GM18951 (cell line): Measurements from ENCODE around the gene THSD8.

ENCODE experiments used
- POLR2A ChIP-seq: IDR thresholded peaks from 4 replicates; pipeline ENCODE4 v1.6.1; 2011; ENCODE audit warnings: mild to moderate bottlenecking; ENCODE audit not compliant: insufficient read length, insufficient read depth; ENCODE audit errors: extremely low read depth
- in situ Hi-C: fragments of 300-500 bp; cut with MboI; formaldehyde crosslinking; loops from one replicate; pipeline ENCODE4 v1.12.0; 2022; ENCODE audit warnings: low sequenced_read_pairs, mixed read lengths, inconsistent platforms; ENCODE audit not compliant: unreplicated experiment

The THSD8 gene

GRCh38 chr19:12784871-12785430 lies 16.9 kb upstream of the THSD8 start:
- TF ChIP-seq POLR2A: no peak
- in situ Hi-C loops: no loop called here

GRCh38 chr19:12785431-12786031 lies 16.3 kb upstream of the THSD8 start:
- no peak for TF ChIP-seq POLR2A
- in situ Hi-C loops: no loop called here

DNA sequence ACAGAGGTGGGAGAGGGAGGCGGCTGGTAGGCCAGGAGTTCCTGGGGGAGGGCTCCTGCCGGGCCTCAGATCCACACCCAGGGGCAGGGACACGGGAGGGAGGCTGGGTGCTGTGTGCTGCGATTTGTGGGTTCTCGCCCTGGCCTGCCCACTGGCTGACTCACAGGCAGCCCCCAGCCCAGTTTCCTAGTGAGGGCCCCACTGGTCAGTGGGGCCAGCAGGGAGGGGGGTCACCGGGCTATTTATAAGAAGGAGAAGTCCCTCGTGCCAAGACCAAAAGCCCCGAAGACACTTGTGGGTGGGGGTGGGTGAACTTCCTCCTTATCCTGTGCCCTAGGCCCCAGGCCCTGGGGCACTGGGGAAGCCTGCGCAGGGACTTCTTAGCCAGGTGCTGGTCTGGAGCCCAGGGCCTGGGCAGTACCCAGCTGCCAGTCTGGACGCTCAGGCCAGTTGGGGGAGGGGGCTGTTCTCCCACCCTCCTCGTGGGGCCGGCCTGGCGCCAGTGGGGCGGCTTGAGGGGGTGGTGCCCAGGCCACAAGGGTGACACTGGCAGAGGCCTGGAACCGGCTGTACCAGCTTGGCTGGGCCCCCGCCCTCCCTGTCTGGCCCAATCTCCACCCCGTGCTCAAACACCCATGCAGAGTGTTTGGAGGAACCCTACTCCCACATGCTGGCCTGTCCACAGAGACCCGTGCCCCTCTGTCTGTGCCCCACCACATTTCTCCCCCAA lies 15.6 kb upstream of the THSD8 start:
- in situ Hi-C loops: no loop called here
- peak; percentile 28 for TF ChIP-seq POLR2A

DNA sequence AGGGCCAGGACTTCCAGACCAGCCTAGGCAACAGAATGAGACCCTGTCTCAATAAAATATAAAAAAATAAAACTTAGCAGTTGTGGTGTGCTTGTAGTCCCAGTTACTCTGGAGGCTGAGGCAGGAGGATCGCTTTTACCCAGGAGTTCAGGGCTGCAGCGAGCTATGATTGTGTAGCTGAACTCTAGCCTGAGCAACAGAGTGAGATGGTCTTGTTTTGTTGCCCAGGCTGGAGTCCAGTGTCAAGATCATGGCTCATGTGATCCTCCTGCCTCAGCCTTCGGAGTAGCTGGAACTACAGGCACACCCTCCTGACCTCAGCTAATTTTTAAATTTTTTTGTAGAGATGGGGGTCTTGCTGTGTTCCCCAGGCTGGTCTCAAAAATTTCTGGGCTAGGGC lies 14.9 kb upstream of the THSD8 start:
- in situ Hi-C loops: no loop called here
- no peak for TF ChIP-seq POLR2A

GRCh38 chr19:12787458-12787857 lies 14.4 kb upstream of the THSD8 start:
- TF ChIP-seq POLR2A: no peak
- in situ Hi-C loops: no loop called here

DNA sequence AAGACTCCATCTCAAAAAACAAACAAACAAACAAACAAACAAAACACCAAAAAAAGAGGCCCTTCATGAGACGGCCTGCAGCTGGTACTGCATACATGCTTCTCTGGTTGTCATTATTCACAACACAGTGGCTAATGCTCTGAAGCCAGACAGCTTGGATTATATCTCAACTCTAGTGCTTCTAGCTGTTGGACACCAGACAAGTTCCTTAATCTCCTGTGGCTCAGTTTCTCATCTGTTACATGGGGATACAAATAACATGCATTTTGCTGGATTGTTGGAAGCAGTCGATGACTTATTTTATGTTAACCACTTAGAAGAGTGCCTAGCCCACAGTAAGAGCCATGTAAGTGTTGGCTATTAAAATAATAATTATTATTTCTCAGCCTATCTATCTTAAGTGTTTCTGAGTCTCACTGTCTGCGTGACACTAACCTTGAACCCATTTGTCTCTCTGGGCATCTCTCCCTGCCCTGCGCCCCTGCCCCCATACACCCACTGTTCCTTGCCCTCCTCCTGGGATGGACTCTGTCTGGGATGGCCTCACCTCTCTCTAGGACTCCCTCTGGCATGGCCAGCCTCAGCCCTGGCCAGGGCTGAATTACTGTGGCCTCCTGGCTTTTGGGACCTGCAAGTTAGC lies 13.7 kb upstream of the THSD8 start:
- TF ChIP-seq POLR2A: no peak
- in situ Hi-C loops: no loop called here

DNA sequence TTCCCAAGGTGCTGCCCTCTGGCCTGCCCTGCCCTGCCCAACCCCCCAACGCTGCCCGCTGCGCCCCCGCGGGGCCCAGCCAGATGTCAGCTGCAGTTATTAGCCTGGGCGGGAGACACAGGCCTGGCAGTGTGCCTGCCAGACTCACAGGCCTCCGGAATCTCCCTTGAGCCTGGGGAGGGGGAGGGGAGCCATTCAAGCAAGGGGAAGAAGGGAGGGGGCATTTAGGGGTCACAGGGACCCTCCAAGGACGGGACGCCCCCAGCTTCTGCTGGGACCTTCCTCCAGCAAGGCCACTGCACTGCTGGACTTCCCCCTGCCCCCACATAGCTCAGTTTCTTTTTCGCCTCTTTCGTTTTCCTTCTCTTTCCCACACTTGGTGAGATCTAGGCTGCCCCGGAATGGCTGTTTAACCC lies 13.2 kb upstream of the THSD8 start:
- TF ChIP-seq POLR2A: peak; percentile 57
- in situ Hi-C loops: no loop called here

DNA sequence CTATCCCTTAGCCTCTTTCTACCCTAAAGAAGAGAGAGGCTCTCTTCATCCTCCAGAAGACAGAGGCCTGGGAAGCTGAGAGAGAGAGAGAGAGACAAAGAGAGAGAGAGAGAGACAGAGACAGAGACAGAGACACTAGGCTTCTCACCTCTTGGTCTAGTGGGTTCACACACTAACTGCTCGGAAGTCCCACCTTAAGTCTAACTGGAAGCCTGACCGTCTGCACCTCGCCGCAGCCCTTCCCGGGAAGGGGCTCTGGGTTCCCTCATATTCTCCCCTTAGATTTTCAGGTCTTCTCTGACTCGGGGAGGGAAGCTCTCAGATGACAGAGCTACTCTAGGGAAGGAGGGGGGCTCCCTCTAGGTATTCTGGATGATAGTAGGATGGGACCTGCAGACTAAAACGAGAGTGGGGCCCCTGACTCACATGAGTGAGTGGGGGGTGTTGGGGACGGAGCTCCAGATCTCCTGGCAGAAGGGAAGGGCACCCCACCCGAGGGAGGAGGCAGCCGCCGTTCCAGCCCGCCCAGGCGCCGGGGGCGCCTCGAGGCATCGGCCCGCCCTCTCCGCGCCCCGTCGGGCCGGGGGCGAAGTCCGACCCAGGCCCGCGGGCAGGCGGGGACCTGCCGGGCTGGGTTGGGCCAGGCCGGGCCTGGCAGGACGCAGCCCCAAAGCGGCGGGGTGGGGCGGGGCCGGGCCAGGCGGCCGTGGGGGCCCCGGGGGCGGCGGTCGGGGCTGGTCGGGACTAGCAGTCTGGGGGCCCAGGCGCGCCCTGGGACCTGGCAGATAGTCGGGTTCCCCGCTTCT lies 12.6 kb upstream of the THSD8 start:
- TF ChIP-seq POLR2A: peak; percentile 77
- in situ Hi-C loops: no loop called here

- in situ Hi-C loops: no loop called here
- TF ChIP-seq POLR2A: no peak
These were observed 11.8 kb upstream of the THSD8 start for GRCh38 chr19:12789904-12790619.

- no peak for TF ChIP-seq POLR2A
- in situ Hi-C loops: no loop called here
These were observed 11.1 kb upstream of the THSD8 start for GRCh38 chr19:12790628-12791344.

DNA sequence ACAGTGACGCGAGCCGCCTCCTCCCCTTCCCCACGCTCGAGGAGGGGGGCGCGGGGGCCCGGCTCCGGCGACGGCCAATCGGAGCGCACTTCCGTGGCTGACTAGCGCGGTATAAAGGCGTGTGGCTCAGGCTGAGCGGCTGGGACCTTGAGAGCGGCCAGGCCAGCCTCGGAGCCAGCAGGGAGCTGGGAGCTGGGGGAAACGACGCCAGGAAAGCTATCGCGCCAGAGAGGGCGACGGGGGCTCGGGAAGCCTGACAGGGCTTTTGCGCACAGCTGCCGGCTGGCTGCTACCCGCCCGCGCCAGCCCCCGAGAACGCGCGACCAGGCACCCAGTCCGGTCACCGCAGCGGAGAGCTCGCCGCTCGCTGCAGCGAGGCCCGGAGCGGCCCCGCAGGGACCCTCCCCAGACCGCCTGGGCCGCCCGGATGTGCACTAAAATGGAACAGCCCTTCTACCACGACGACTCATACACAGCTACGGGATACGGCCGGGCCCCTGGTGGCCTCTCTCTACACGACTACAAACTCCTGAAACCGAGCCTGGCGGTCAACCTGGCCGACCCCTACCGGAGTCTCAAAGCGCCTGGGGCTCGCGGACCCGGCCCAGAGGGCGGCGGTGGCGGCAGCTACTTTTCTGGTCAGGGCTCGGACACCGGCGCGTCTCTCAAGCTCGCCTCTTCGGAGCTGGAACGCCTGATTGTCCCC lies 10.4 kb upstream of the THSD8 start, which contains the start of gene JUNB:
JUNB (plus strand) TSS at position 142 of the 706 bp plus-strand sequence; CDS start at position 428, 286 bp downstream.
- in situ Hi-C loops: no loop called here
- peak; percentile 100 for TF ChIP-seq POLR2A
